Mesothelial cell of epicardium (in vitro differentiated cells): ENCODE data around the gene TPM2. TPM values are rescaled to one million over a fixed set of nuclear protein-coding genes. Genes with fewer than 3 reads are reported as not detected.

ENCODE experiments used
- DNase-seq, 2 experiments: peaks; one replicate each; pipeline ENCODE4 v3.0.0; 2021; ENCODE audit warnings: low spot score in 2 of 2; ENCODE audit not compliant: unreplicated experiment in 2 of 2
- H3K27ac Mint-ChIP-seq: 2 replicates; pipeline ENCODE4 v1.8.0; 2021; ENCODE audit warnings: mixed read lengths
- H3K27me3 Mint-ChIP-seq: 2 replicates; pipeline ENCODE4 v1.8.0; 2021; ENCODE audit warnings: low read depth, mixed read lengths
- H3K36me3 Mint-ChIP-seq: 2 replicates; pipeline ENCODE4 v1.8.0; 2021; ENCODE audit warnings: mixed read lengths
- H3K4me1 Mint-ChIP-seq: 2 replicates; pipeline ENCODE4 v1.8.0; 2021; ENCODE audit warnings: mixed read lengths
- H3K4me3 Mint-ChIP-seq: 2 replicates; pipeline ENCODE4 v1.8.0; 2021; ENCODE audit warnings: mild to moderate bottlenecking, moderate library complexity, mixed read lengths
- H3K9me3 Mint-ChIP-seq: 2 replicates; pipeline ENCODE4 v1.8.0; 2021; ENCODE audit warnings: mixed read lengths
- total RNA-seq: library from RNA; stranded (reverse); gene quantifications from 3 replicates; pipeline ENCODE4 v1.2.1, GENCODE V29; 2021
- TF ChIP-seq, protein P1 (sequence below): fragments of 200-600 bp; sonication (generic); IDR thresholded peaks from one replicate; pipeline ENCODE4 v1.5.0; 2021; ENCODE audit warnings: antibody characterized with exemption; ENCODE audit not compliant: unreplicated experiment

The TPM2 gene
- total RNA-seq, 1 donor from 2014 or later = 291 TPM

DNA sequence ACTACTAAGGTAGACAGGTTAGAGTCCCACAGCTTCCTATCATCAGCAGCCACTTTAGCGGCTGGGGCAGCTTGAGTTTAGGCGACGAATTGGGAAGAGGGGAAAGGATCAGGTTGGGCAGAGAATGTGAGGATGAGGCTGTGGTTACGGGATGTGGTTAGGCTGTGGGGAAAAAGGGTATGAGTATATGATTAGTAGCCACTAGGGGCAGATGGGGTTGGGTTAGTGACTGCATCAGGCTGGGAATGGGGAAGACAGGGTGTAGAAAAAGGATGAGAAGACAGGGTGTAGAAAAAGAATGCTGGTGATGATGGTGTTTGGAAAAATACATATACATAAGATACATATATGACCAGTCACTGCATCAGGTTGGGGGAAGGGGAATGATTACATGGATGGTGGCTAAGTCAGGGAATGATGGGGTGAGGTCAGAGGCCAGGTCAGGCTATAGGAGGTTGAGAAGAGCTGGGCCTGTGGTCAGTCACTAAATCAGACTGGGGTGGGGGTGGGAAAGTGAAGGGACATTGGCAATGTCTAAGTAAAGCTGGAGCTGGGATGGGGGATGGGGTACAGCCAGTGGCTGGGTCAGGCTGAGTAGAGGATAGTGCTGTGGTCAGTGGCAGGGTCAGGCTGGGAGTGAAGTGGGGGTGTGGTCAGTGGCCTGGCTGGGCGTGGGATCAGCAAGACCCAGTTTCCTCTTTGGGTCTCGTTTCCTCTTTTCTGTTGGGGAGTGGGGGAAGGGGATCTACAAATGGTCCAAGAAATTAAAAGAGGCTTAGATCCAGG is 40.2 kb upstream of the TPM2 start:
- Mint-ChIP-seq H3K9me3 (no peaks in the 10 kb centered on the region), H3K4me1 (peaks cover 9% of the 10 kb centered on the region), H3K27me3 (no peaks in the 10 kb centered on the region), H3K4me3 (peak overlapping the region; percentile 84), H3K27ac (peak overlapping the region; percentile 95), H3K36me3 (peaks cover 7% of the 10 kb centered on the region)
- DNase-seq = no peak
- TF ChIP-seq, protein P1, sequence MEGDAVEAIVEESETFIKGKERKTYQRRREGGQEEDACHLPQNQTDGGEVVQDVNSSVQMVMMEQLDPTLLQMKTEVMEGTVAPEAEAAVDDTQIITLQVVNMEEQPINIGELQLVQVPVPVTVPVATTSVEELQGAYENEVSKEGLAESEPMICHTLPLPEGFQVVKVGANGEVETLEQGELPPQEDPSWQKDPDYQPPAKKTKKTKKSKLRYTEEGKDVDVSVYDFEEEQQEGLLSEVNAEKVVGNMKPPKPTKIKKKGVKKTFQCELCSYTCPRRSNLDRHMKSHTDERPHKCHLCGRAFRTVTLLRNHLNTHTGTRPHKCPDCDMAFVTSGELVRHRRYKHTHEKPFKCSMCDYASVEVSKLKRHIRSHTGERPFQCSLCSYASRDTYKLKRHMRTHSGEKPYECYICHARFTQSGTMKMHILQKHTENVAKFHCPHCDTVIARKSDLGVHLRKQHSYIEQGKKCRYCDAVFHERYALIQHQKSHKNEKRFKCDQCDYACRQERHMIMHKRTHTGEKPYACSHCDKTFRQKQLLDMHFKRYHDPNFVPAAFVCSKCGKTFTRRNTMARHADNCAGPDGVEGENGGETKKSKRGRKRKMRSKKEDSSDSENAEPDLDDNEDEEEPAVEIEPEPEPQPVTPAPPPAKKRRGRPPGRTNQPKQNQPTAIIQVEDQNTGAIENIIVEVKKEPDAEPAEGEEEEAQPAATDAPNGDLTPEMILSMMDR = peak; percentile 45

- Mint-ChIP-seq H3K4me3 (no peak overlapping the region), H3K4me1 (peaks cover 9% of the 10 kb centered on the region), H3K27ac (no peak overlapping the region), H3K27me3 (no peaks in the 10 kb centered on the region), H3K9me3 (no peaks in the 10 kb centered on the region), H3K36me3 (peaks cover 14% of the 10 kb centered on the region)
- TF ChIP-seq, protein P1 = no peak
- no peak for DNase-seq
Measured at GRCh38 chr9:35729101-35729500, 39.4 kb upstream of the TPM2 start.

GRCh38 chr9:35728041-35728971 is 38.6 kb upstream of the TPM2 start:
- H3K27ac Mint-ChIP-seq = no peak overlapping the region
- peaks cover 5% of the 10 kb centered on the region for H3K4me1 Mint-ChIP-seq
- no peak overlapping the region for H3K4me3 Mint-ChIP-seq
- no peaks in the 10 kb centered on the region for H3K27me3 Mint-ChIP-seq
- DNase-seq = peak in 1 of 2 experiments; percentile 62
- TF ChIP-seq, protein P1 = no peak
- no peaks in the 10 kb centered on the region for H3K9me3 Mint-ChIP-seq
- peaks cover 14% of the 10 kb centered on the region for H3K36me3 Mint-ChIP-seq

- DNase-seq = no peak
- no peak overlapping the region for H3K27ac Mint-ChIP-seq
- peaks cover 16% of the 10 kb centered on the region for H3K36me3 Mint-ChIP-seq
- TF ChIP-seq, protein P1 = no peak
- H3K4me1 Mint-ChIP-seq = no peaks in the 10 kb centered on the region
- no peaks in the 10 kb centered on the region for H3K9me3 Mint-ChIP-seq
- H3K27me3 Mint-ChIP-seq = no peaks in the 10 kb centered on the region
- H3K4me3 Mint-ChIP-seq = no peak overlapping the region
Measured at GRCh38 chr9:35727676-35728040, 37.9 kb upstream of the TPM2 start.

- Mint-ChIP-seq H3K36me3 (peaks cover 22% of the 10 kb centered on the region), H3K9me3 (no peaks in the 10 kb centered on the region), H3K27me3 (no peaks in the 10 kb centered on the region), H3K27ac (no peak overlapping the region), H3K4me1 (no peaks in the 10 kb centered on the region), H3K4me3 (peak overlapping the region; percentile 33)
- DNase-seq = no peak
- TF ChIP-seq, protein P1 = no peak
Measured at GRCh38 chr9:35726931-35727330, 37.2 kb upstream of the TPM2 start.
